HEK293 (cell line): ENCODE results near the gene SIRT7.

Source experiments
- AEBP2 ChIP-seq: fragments of 450-650 bp; formaldehyde crosslinking; IDR thresholded peaks from 2 replicates; pipeline ENCODE4 v1.5.1; 2016; ENCODE audit warnings: missing biosample characterization, missing genetic modification characterization, borderline replicate concordance
- GFI1B ChIP-seq: fragments of 450-650 bp; formaldehyde crosslinking; IDR thresholded peaks from 2 replicates; pipeline ENCODE4 v1.5.1; 2016; ENCODE audit warnings: missing biosample characterization, missing genetic modification characterization
- OSR2 ChIP-seq: fragments of 450-650 bp; formaldehyde crosslinking; IDR thresholded peaks from 2 replicates; pipeline ENCODE4 v1.5.1; 2016; ENCODE audit warnings: missing biosample characterization, missing genetic modification characterization
- SP7 ChIP-seq: fragments of 450-650 bp; formaldehyde crosslinking; IDR thresholded peaks from 2 replicates; pipeline ENCODE4 v1.5.1; 2016; ENCODE audit warnings: missing biosample characterization, missing genetic modification characterization
- YY1 ChIP-seq: fragments of 450-650 bp; formaldehyde crosslinking; IDR thresholded peaks from 2 replicates; pipeline ENCODE4 v1.5.1; 2018; ENCODE audit warnings: missing biosample characterization, missing genetic modification characterization
- ZBTB1 ChIP-seq: fragments of 450-650 bp; formaldehyde crosslinking; IDR thresholded peaks from 2 replicates; pipeline ENCODE4 v1.5.1; 2016; ENCODE audit warnings: missing biosample characterization, missing genetic modification characterization
- ZFP69B ChIP-seq: fragments of 450-650 bp; formaldehyde crosslinking; IDR thresholded peaks from 2 replicates; pipeline ENCODE4 v1.5.1; 2016; ENCODE audit warnings: missing biosample characterization, missing genetic modification characterization
- ZNF10 ChIP-seq: fragments of 450-650 bp; formaldehyde crosslinking; IDR thresholded peaks from 2 replicates; pipeline ENCODE4 v1.5.1; 2017; ENCODE audit warnings: missing biosample characterization, missing genetic modification characterization
- ZNF114 ChIP-seq: fragments of 450-650 bp; formaldehyde crosslinking; IDR thresholded peaks from 2 replicates; pipeline ENCODE4 v1.5.0; 2017; ENCODE audit warnings: missing biosample characterization, missing genetic modification characterization
- ZNF138 ChIP-seq: fragments of 450-650 bp; formaldehyde crosslinking; IDR thresholded peaks from 2 replicates; pipeline ENCODE4 v1.5.1; 2016; ENCODE audit warnings: missing biosample characterization, missing genetic modification characterization, borderline replicate concordance
- ZNF169 ChIP-seq: fragments of 450-650 bp; formaldehyde crosslinking; IDR thresholded peaks from 2 replicates; pipeline ENCODE4 v1.5.1; 2016; ENCODE audit warnings: missing biosample characterization, missing genetic modification characterization
- ZNF184 ChIP-seq: fragments of 450-650 bp; IDR thresholded peaks from 2 replicates; pipeline ENCODE4 v1.5.1; 2018; ENCODE audit warnings: missing biosample characterization, mild to moderate bottlenecking, missing genetic modification characterization
- ZNF26 ChIP-seq: fragments of 450-650 bp; formaldehyde crosslinking; IDR thresholded peaks from 2 replicates; pipeline ENCODE4 v1.5.1; 2016; ENCODE audit warnings: missing biosample characterization, missing genetic modification characterization
- ZNF324 ChIP-seq: fragments of 450-650 bp; formaldehyde crosslinking; IDR thresholded peaks from 2 replicates; pipeline ENCODE4 v1.5.1; 2016; ENCODE audit warnings: missing biosample characterization, missing genetic modification characterization
- ZNF366 ChIP-seq: fragments of 450-650 bp; formaldehyde crosslinking; conservative IDR thresholded peaks from 2 replicates; pipeline ENCODE4 v1.5.1; 2016; ENCODE audit warnings: missing biosample characterization, missing genetic modification characterization
- ZNF423 ChIP-seq: fragments of 450-650 bp; formaldehyde crosslinking; IDR thresholded peaks from 2 replicates; pipeline ENCODE4 v1.5.1; 2016; ENCODE audit warnings: missing biosample characterization, missing genetic modification characterization
- ZNF426 ChIP-seq: fragments of 450-650 bp; formaldehyde crosslinking; IDR thresholded peaks from 2 replicates; pipeline ENCODE4 v1.5.1; 2017; ENCODE audit warnings: missing biosample characterization, missing genetic modification characterization, mild to moderate bottlenecking, inconsistent platforms, moderate library complexity
- ZNF473 ChIP-seq: fragments of 450-650 bp; formaldehyde crosslinking; IDR thresholded peaks from 2 replicates; pipeline ENCODE4 v1.5.1; 2017; ENCODE audit warnings: missing biosample characterization, missing genetic modification characterization
- ZNF529 ChIP-seq: fragments of 450-650 bp; formaldehyde crosslinking; IDR thresholded peaks from 2 replicates; pipeline ENCODE4 v1.5.1; 2017; ENCODE audit warnings: missing genetic modification characterization, missing biosample characterization; ENCODE audit not compliant: insufficient replicate concordance
- ZNF585B ChIP-seq: fragments of 450-650 bp; formaldehyde crosslinking; IDR thresholded peaks from 2 replicates; pipeline ENCODE4 v1.5.1; 2016; ENCODE audit warnings: missing biosample characterization, missing genetic modification characterization
- ZNF596 ChIP-seq: fragments of 450-650 bp; IDR thresholded peaks from 2 replicates; pipeline ENCODE4 v1.5.0; 2018; ENCODE audit warnings: missing biosample characterization, mild to moderate bottlenecking, missing genetic modification characterization, moderate library complexity
- ZNF610 ChIP-seq: fragments of 450-650 bp; formaldehyde crosslinking; IDR thresholded peaks from 2 replicates; pipeline ENCODE4 v1.5.1; 2016; ENCODE audit warnings: missing biosample characterization, missing genetic modification characterization, borderline replicate concordance
- ZNF621 ChIP-seq: fragments of 450-650 bp; formaldehyde crosslinking; IDR thresholded peaks from 2 replicates; pipeline ENCODE4 v1.5.1; 2017; ENCODE audit warnings: missing biosample characterization, missing genetic modification characterization
- ZNF701 ChIP-seq: fragments of 450-650 bp; formaldehyde crosslinking; IDR thresholded peaks from 2 replicates; pipeline ENCODE4 v1.5.1; 2016; ENCODE audit warnings: missing biosample characterization, missing genetic modification characterization
- ZNF791 ChIP-seq: fragments of 450-650 bp; formaldehyde crosslinking; IDR thresholded peaks from 2 replicates; pipeline ENCODE4 v1.5.1; 2016; ENCODE audit warnings: missing biosample characterization, missing genetic modification characterization
- ZNF843 ChIP-seq: fragments of 450-650 bp; formaldehyde crosslinking; IDR thresholded peaks from 2 replicates; pipeline ENCODE4 v1.5.1; 2016; ENCODE audit warnings: missing biosample characterization, missing genetic modification characterization
- ZSCAN30 ChIP-seq: fragments of 450-650 bp; IDR thresholded peaks from 2 replicates; pipeline ENCODE4 v1.5.1; 2018; ENCODE audit warnings: missing biosample characterization, mild to moderate bottlenecking, missing genetic modification characterization, moderate library complexity
- TF ChIP-seq, protein P1 (sequence below): fragments of 450-650 bp; formaldehyde crosslinking; IDR thresholded peaks from 2 replicates; pipeline ENCODE4 v1.5.1; 2016; ENCODE audit warnings: missing biosample characterization, missing genetic modification characterization
- TF ChIP-seq, protein P2 (sequence below): fragments of 450-650 bp; formaldehyde crosslinking; IDR thresholded peaks from 2 replicates; pipeline ENCODE4 v1.5.1; 2016; ENCODE audit warnings: missing biosample characterization, missing genetic modification characterization
- TF ChIP-seq, protein P3 (sequence below): fragments of 450-650 bp; formaldehyde crosslinking; IDR thresholded peaks from 2 replicates; pipeline ENCODE4 v1.5.1; 2016; ENCODE audit warnings: missing biosample characterization, missing genetic modification characterization, borderline replicate concordance
- TF ChIP-seq, protein P4 (sequence below): fragments of 450-650 bp; formaldehyde crosslinking; IDR thresholded peaks from 2 replicates; pipeline ENCODE4 v1.5.1; 2016; ENCODE audit warnings: missing biosample characterization, missing genetic modification characterization, low read depth

The SIRT7 gene

GRCh38 chr17:81866440-81867169 is 51.4 kb downstream of the SIRT7 start (continued):
- TF ChIP-seq, protein P1, sequence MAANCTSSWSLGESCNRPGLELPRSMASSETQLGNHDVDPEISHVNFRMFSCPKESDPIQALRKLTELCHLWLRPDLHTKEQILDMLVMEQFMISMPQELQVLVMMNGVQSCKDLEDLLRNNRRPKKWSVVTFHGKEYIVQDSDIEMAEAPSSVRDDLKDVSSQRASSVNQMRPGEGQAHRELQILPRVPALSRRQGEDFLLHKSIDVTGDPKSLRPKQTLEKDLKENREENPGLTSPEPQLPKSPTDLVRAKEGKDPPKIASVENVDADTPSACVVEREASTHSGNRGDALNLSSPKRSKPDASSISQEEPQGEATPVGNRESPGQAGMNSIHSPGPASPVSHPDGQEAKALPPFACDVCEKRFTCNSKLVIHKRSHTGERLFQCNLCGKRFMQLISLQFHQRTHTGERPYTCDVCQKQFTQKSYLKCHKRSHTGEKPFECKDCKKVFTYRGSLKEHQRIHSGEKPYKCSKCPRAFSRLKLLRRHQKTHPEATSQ (tag by site-specific recombination): no peak; the same call in 1 of the 2 replicates
- no peak for TF ChIP-seq ZSCAN30
- no peak for TF ChIP-seq GFI1B (tag by site-specific recombination)
- TF ChIP-seq ZNF184 (tag by site-specific recombination): no peak
- TF ChIP-seq ZNF585B: 0 out of 2 replicates have a peak, but pooled peaks have one; percentile 15
- no peak for TF ChIP-seq ZNF621 (tag by site-specific recombination)
- TF ChIP-seq ZNF169: no peak
- no peak for TF ChIP-seq ZNF610 (tag by site-specific recombination)
- no peak for TF ChIP-seq ZNF26 (tag by site-specific recombination)
- TF ChIP-seq, protein P2, sequence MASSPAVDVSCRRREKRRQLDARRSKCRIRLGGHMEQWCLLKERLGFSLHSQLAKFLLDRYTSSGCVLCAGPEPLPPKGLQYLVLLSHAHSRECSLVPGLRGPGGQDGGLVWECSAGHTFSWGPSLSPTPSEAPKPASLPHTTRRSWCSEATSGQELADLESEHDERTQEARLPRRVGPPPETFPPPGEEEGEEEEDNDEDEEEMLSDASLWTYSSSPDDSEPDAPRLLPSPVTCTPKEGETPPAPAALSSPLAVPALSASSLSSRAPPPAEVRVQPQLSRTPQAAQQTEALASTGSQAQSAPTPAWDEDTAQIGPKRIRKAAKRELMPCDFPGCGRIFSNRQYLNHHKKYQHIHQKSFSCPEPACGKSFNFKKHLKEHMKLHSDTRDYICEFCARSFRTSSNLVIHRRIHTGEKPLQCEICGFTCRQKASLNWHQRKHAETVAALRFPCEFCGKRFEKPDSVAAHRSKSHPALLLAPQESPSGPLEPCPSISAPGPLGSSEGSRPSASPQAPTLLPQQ: peak; percentile 75
- no peak for TF ChIP-seq ZNF10 (tag by site-specific recombination)
- TF ChIP-seq, protein P3, sequence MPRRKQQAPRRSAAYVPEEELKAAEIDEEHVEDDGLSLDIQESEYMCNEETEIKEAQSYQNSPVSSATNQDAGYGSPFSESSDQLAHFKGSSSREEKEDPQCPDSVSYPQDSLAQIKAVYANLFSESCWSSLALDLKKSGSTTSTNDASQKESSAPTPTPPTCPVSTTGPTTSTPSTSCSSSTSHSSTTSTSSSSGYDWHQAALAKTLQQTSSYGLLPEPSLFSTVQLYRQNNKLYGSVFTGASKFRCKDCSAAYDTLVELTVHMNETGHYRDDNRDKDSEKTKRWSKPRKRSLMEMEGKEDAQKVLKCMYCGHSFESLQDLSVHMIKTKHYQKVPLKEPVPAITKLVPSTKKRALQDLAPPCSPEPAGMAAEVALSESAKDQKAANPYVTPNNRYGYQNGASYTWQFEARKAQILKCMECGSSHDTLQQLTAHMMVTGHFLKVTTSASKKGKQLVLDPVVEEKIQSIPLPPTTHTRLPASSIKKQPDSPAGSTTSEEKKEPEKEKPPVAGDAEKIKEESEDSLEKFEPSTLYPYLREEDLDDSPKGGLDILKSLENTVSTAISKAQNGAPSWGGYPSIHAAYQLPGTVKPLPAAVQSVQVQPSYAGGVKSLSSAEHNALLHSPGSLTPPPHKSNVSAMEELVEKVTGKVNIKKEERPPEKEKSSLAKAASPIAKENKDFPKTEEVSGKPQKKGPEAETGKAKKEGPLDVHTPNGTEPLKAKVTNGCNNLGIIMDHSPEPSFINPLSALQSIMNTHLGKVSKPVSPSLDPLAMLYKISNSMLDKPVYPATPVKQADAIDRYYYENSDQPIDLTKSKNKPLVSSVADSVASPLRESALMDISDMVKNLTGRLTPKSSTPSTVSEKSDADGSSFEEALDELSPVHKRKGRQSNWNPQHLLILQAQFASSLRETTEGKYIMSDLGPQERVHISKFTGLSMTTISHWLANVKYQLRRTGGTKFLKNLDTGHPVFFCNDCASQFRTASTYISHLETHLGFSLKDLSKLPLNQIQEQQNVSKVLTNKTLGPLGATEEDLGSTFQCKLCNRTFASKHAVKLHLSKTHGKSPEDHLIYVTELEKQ (tag by site-specific recombination): no peak
- TF ChIP-seq ZNF473 (tag by site-specific recombination): no peak
- no peak for TF ChIP-seq ZNF114
- TF ChIP-seq ZNF596 (tag by site-specific recombination): no peak
- TF ChIP-seq AEBP2 (tag by site-specific recombination): no peak
- TF ChIP-seq ZNF366 (tag by site-specific recombination): no peak
- TF ChIP-seq SP7 (tag by site-specific recombination): no peak
- TF ChIP-seq YY1 (tag by site-specific recombination): no peak
- TF ChIP-seq ZBTB1 (tag by site-specific recombination): no peak
- TF ChIP-seq ZNF529 (tag by site-specific recombination): no peak
- no peak for TF ChIP-seq ZNF324 (tag by site-specific recombination)
- no peak for TF ChIP-seq ZNF701 (tag by site-specific recombination)
- TF ChIP-seq ZNF791 (tag by site-specific recombination): no peak
- TF ChIP-seq ZFP69B (tag by site-specific recombination): peak; percentile 89
- TF ChIP-seq, protein P4, sequence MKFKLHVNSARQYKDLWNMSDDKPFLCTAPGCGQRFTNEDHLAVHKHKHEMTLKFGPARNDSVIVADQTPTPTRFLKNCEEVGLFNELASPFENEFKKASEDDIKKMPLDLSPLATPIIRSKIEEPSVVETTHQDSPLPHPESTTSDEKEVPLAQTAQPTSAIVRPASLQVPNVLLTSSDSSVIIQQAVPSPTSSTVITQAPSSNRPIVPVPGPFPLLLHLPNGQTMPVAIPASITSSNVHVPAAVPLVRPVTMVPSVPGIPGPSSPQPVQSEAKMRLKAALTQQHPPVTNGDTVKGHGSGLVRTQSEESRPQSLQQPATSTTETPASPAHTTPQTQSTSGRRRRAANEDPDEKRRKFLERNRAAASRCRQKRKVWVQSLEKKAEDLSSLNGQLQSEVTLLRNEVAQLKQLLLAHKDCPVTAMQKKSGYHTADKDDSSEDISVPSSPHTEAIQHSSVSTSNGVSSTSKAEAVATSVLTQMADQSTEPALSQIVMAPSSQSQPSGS (tag by site-specific recombination): no peak
- TF ChIP-seq ZNF423 (tag by site-specific recombination): no peak
- no peak for TF ChIP-seq ZNF138 (tag by site-specific recombination)
- TF ChIP-seq OSR2 (tag by site-specific recombination): no peak
- TF ChIP-seq ZNF426: no peak
- TF ChIP-seq ZNF843 (tag by site-specific recombination): no peak
